ENCODE data around the gene SMIM35.
"Not testable (repeated sequence)": the region's sequence is repeated elsewhere in the genome, so short reads cannot be mapped to it uniquely, and the experiment has no call there.

Gene SMIM35

DNA sequence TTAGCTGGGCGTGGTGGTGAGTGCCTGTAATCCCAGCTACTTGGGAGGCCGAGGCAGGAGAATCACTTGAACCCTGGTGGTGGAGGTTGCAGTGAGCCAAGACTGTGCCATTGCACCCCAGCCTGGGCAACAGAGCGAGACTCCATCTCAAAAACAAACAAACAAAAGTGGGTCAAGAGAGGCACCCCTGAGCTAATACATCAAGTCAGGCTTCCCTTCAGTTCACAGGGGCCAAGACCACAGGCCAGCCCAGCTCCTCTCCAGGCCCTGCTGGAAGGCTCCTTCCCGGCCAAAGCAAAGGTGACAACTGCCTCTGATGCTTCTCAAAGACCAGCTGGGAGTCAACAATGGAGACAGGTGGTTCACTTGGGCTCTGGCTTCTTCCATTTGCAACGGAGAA, 24.6 kb downstream of the SMIM35 start:
- not testable (repeated sequence) for DNase-seq
- in situ Hi-C loops (cut with MboI; ENCODE audit: low pct_unique_long_range_greater_than_20kb, low sequenced_read_pairs): loop anchor here (25.0 kb wide), 1 partner anchor 225 kb away; no protein-coding TSS in a partner anchor

DNA sequence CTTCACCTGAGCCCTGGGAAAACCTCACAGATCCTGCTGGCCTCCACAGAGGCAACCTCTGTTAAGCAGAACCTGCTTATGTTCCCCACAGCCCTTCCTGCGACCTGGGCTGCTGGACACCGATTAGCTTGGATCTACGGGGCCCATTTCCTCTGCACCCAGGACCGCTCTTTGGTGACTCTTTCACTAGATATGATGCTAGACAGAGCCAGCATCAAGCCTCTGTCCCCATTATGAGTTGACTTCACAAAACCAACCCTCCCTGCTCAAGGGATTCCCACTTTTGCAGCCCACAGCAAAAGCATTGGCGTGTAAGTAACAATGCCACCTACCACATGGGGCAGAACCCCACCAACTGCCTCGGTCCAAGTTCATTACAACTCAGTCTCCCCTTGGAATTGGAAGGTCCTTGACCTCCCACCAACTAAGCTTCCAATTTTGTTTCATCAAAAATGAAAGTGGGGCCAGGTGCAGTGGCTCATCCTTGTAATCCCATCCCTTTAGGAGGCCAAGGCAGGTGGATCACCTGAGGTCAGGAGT, 25.1 kb downstream of the SMIM35 start:
- no peak for DNase-seq
- in situ Hi-C loops (cut with MboI; ENCODE audit: low pct_unique_long_range_greater_than_20kb, low sequenced_read_pairs): loop anchor here (25.0 kb wide), 1 partner anchor 224 kb away; no protein-coding TSS in a partner anchor

DNA sequence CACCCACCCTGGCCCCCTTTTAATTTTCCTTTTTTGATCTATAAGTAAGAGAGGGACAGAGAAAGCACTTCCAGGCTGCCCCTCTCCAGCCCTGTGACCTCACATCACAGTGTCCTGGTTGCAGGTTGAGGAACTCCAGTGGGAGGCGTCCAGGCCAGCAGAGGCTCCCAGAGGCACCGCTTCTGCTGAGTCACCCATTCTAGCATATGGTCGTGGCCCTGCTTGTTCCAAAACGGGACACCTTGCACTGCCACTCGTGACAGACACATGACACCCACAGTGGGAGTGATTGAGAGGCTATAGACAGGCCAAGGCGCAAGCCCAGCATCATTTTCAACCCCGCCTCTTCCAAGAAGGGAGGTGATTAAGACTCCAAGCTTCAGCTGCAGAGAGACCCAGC, 25.9 kb downstream of the SMIM35 start:
- DNase-seq: no peak
- in situ Hi-C loops (cut with MboI; ENCODE audit: low pct_unique_long_range_greater_than_20kb, low sequenced_read_pairs): loop anchor here (25.0 kb wide), 1 partner anchor 224 kb away; no protein-coding TSS in a partner anchor

DNA sequence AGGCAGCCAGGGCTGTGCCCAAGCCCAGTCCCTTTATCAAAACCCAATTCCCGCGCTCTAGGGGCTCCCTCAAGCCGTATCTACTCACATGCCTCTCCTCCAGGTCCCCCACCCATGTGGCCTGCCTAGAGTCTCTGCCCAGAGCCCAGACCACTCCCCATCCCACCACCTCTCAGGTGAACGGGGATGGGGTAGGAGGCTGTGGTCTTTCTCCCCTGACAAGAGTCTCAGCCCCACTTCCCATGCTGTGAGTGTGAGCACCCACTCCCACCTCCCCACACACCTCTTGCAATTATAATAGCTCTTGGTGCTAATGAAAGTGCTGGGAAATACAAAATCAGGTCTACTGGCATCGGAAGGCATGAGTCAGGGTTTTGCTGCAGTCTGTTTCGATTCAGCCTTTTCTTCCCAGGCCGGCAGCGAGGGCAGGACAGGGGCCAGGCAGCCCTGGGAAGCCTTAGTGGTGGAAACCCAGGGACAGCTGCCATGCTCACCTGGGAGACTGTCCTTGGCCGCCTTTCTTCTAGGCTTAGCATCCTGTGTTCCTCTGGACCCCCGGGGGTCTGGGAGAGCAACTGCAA, 26.6 kb downstream of the SMIM35 start:
- in situ Hi-C loops (cut with MboI; ENCODE audit: low pct_unique_long_range_greater_than_20kb, low sequenced_read_pairs): loop anchor here (25.0 kb wide), 1 partner anchor 223 kb away; no protein-coding TSS in a partner anchor
- no peak for DNase-seq

DNA sequence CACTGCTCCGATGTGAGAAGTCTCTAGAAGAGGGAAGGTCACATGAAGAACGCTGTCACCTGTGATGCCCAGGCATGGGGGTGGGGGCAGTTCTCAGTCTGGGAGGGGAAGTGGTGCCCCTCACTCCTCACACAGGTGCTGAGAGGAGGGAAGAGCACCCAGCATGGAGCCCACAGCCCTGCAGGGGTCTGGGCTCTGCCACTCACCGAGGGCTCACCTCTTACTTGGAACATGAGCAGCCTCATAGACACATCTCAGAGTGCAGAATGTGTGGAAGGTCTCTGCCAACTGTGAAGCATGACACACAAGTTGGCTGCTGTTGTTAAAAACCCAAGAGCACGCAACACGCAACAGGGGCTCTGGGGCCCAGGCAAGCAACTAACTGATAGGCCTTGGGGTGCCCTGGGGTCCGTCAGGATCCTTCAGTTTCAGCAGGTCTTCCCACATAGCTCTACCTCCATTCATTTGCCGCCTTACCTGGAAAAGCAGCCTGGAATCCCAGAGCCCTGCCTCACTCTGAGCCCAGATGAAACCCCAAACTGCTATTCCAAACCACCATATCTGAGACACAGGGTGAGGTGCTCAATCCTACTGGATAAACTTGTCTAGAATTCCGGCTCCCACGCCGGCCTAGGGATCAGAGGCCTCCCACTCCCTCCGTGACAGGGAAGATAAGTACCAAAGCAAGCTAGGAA, 27.4 kb downstream of the SMIM35 start:
- no peak for DNase-seq
- in situ Hi-C loops (cut with MboI; ENCODE audit: low pct_unique_long_range_greater_than_20kb, low sequenced_read_pairs): loop anchor here (25.0 kb wide), 1 partner anchor 222 kb away; no protein-coding TSS in a partner anchor

DNA sequence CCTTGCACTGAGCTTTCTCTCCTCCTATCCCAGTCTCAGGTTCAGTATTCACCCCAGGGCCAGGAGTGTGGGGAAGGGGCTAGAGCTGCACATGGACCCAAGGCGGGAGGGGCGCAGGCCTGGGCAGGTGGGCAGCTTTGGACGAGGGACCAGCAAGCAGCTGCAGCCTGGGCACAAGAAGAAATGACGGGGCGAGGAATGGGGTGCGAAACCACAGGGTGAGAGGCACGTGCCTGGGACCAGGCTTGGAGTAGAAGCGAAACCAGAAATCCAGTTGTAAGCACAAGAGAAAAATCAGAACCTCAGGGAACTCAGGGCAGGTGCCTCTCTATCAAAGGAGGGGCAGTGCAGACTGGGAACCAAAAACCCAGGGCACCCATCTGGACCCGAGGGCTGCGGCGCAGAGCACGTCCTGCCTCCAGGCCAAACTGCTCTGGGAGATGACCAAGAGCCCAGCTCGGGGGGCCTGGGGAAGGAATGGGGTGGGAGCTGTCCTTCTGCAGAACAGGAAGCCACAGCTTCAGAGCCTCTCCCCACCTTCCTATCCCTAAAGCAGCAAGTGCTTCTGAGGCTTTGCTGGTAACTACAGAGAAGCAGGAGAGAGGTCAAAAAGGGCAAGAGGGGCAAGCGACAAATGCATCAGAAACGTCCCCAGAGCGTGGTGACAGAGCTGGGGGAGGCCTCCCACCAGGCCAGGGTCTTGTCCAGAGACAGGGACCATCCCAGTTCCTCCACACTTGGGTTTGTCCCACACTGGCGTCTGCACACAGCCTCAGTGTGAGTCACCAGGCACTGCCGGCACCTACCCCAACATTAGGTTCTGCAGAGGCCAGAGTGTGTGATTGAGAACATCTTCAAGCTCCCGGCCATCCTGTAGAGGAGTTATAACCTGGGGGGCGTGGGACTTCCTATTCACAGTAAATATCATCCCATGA, 28.2 kb downstream of the SMIM35 start:
- DNase-seq: no peak
- in situ Hi-C loops (cut with MboI; ENCODE audit: low pct_unique_long_range_greater_than_20kb, low sequenced_read_pairs): loop anchor here (25.0 kb wide), 1 partner anchor 221 kb away; no protein-coding TSS in a partner anchor

DNA sequence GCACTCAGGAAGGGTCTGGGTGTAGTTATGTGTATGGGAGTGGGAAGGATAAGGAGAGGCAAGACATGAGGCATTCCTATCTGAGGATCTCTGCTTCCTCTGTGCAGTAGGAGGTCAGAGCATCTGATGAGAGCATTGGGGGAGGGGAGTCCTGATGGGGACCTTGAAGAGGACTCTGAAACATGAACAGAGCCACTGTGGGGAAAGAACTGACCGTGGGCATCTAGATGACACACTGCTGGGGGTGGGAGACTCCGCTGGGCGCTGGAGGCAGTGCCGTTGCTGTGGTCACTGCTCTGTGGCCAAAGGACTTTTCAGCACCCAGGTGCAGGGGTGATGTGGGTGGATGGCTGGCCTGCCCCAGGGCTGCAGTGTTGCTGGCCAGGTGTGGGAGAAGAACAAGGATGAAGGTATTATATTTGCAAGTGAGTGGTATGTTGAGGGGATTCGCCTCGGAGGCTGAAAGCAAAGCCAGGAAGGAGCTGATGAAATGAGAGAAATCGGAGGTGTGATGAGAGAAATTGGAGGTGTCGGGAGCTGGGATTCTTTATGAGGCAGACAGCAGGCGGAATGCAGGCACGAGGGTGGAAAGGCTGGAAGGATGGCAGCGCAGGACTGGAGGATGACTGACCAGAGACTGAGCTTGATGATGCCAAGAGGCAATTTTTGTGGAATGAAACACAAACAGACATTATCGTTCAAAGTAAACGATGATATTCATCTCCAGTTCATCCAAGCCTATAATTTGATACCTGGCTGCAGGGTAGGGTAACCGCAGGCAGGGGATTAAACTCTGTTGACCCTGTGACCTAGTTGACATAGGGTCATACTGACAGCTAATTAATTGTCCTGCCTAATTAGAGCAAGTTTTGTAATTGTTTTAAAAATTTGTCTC, 29.3 kb downstream of the SMIM35 start:
- in situ Hi-C loops (cut with MboI; ENCODE audit: low pct_unique_long_range_greater_than_20kb, low sequenced_read_pairs): loop anchor here (25.0 kb wide), 1 partner anchor 220 kb away; no protein-coding TSS in a partner anchor
- DNase-seq: no peak

DNA sequence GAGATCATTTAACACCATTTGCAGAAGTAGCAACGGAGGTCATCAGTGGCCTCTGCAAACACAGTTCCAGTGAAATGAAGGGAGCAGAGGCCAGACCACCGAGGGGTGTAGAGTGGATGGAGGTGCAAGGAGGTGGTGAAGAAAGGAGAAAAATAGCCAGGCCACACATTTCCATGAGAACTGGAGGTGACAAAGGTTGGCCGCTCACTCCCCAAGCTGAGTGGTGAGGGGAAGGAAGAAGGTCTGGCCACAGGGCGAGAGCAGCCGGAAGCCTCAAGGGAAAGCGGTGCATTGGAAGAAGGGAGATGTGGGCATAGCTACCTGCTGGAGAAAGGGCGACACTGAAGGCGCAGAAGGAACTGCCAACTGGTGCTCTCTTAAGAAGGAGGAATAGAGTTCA, 30.0 kb downstream of the SMIM35 start:
- in situ Hi-C loops (cut with MboI; ENCODE audit: low pct_unique_long_range_greater_than_20kb, low sequenced_read_pairs): loop anchor here (25.0 kb wide), 1 partner anchor 220 kb away; no protein-coding TSS in a partner anchor
- DNase-seq: no peak

DNA sequence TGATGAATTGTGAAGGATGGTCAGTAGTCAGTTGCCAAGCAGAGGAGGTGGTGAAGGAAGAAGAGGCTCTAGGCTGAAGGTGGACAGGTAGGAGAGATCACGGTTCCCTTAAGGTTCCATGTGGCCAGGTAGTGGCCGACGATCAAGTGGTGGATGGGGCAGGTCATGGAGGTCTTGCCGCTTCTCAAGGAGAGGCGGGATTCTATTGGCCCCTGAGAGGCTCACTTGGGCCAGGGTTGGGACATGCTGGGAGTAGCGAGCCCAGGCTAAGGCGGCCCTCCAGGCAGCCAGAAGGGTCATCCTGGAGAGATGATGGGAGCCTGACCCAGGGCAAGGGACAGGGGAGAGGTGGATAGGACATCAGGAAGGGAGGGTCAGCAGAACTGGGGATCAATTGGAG, 30.8 kb downstream of the SMIM35 start:
- DNase-seq: no peak
- in situ Hi-C loops (cut with MboI; ENCODE audit: low pct_unique_long_range_greater_than_20kb, low sequenced_read_pairs): loop anchor here (25.0 kb wide), 1 partner anchor 219 kb away; no protein-coding TSS in a partner anchor

DNA sequence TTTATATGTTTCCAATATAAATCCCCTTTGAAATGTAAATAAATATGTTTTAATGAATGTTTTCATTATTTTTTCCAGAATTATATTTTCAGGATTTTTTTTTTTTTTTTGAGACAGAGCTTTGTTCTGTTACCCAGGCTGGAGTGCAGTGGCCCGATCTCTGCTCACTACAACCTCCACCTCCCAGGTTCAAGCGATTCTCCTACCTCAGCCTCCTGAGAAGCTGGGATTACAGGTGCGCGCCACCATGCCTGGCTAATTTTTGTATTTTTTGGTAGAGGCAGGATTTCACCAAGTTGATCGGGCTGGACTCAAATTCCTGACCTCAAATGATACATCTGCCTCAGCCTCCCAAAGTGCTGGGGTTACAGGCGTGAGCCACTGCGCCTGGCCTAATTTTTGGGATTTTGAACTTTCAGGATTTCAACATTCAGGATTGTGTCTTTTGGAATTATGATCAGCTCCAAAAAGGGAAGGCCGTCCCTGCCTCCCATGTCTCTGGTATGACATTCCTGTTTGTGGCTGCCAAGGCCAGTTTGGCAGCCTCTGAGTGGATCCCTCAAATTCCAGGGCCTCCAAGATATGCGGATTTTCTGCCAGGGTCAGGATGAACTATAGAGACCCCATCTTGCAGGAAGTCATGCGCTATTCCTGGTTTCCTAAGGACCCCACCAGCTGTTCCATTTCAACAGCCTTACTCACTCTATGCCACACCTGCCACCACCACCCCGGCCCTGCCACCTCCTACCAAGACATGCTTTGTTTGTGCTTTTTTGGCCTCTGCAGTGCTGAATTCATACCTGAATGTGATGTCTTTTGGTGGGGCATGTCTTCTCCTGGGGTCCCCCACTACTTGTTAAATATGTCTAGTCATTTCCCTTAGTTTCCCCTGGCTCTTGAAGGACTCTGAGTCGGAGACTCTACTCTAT, 31.8 kb downstream of the SMIM35 start:
- no peak for DNase-seq
- in situ Hi-C loops (cut with MboI; ENCODE audit: low pct_unique_long_range_greater_than_20kb, low sequenced_read_pairs): loop anchor here (25.0 kb wide), 1 partner anchor 218 kb away; no protein-coding TSS in a partner anchor

DNA sequence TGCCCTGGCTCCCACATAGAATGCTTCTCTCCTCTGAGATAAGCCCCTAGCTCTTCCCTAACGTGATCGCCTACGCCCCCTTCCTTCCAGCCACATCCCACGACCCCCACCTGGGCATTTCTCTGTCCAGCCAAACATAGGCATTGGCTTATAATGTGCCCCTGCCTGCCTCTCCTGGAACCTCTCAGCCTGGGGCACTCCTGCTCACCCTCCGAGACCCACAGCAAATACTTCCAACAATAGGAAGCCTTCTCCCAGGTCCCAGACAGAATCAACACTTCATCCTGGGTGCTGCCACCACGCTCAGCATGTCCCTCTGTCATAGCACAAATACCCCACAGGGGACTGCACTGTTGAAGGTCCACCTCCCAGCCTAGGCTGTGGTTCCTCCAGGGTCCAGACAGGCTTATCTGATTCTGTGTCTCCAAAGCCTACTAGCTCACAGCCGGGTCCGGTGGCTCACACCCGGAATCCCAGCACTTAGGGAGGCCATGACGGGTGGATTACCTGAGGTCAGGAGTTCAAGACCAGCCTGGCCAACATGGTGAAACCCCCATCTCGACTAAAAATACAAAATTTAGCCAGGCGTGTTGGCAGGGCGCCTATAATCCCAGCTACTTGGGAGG, 34.1 kb downstream of the SMIM35 start:
- no peak for DNase-seq
- in situ Hi-C loops (cut with MboI; ENCODE audit: low pct_unique_long_range_greater_than_20kb, low sequenced_read_pairs): loop anchor here (25.0 kb wide), 1 partner anchor 215 kb away; no protein-coding TSS in a partner anchor

DNA sequence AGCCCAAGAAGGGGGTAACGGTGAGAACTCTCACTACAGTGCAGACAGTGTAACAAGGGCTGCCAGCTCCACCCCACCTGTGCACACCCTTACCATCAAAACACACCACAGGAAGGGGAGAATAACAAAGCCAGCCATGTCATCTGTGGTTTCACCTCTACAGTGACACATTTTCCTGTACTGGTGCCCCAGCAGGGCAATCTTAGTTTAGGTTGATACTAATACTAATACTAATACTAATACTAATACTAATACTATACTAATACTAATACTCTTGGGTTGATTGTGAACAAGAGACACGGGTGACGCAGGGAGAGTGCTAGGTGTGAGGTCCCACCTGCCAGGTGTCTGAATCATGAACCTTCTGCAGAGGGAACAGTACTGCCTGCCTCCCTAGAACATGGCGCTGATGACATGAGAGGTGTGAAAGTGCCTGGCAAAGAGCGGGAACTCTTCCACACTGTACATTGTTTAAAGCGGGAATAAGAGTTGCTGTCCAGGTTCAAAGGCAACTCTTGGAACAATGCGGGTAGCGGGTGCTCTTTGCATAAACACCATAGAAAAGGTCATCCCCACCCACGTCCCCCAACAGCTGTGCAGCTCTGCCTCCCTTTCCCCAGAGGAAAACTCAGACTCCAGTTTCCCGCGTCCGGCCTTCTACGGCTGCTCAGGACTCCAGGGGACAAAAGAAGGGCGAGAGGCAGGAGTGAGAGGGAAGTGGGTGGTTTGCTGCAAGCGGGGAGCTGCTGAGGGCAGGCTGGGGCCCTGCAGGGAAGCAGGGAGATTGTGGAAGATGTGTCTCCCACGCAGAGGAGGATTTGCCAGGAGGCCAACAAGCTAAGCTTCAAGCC, 34.9 kb downstream of the SMIM35 start:
- in situ Hi-C loops (cut with MboI; ENCODE audit: low pct_unique_long_range_greater_than_20kb, low sequenced_read_pairs): loop anchor here (25.0 kb wide), 1 partner anchor 215 kb away; no protein-coding TSS in a partner anchor
- DNase-seq: no peak

DNA sequence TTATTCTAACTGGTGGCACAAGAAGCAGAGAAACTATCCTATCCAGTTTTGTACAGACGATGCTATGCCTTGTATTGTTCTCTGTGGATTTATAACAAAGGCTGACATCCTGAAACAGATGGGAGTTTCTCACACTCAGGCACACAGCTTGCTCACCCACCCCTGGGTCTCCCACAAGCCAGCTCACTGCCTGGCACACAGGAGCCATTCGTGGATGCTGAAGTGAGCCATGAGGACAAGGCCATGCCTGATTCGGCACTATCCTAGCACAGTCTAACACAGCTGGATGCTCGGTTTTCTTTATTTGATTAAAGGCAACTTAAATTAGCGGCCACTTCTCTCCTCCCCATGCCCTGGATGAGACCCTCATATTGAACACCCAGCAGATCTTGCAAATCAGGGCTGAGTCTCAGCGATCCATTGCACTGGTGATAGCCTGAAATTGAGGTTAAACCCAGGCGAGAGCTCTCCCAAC, 35.6 kb downstream of the SMIM35 start:
- in situ Hi-C loops (cut with MboI; ENCODE audit: low pct_unique_long_range_greater_than_20kb, low sequenced_read_pairs): loop anchor here (25.0 kb wide), 1 partner anchor 214 kb away; no protein-coding TSS in a partner anchor
- DNase-seq: no peak

DNA sequence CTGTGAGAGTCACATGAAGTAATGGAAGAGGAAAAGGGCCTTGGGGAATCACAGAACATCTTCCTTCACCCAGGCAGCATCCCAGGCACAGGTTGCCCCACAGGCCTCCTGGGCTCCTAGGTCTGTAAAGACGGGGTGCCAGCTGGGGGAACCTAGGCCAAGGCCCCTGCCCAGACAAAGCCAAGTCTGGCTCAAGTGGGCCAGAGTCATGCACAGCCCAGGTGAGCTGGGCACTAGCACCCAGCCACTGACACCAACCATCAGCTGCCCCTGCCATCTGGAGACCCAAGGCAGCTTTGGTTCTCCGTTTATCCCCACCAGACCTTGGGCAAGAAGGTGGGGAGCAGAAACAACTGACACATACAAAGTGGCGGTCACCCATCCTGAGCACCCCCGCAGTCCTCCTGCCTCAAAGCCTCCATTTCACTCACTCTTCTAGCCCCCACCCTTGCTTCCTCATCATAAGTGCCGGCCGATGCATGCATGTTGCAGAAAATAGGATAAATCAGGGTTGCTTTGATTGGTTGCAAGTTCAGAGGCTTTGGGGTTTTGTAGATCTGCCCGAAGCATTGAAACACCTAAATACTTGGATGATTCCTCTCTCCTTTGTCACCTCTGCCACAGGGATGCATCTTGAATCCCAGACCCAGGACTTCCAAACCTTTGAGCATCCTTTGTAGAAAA, 36.4 kb downstream of the SMIM35 start:
- in situ Hi-C loops (cut with MboI; ENCODE audit: low pct_unique_long_range_greater_than_20kb, low sequenced_read_pairs): loop anchor here (25.0 kb wide), 1 partner anchor 213 kb away; no protein-coding TSS in a partner anchor

DNA sequence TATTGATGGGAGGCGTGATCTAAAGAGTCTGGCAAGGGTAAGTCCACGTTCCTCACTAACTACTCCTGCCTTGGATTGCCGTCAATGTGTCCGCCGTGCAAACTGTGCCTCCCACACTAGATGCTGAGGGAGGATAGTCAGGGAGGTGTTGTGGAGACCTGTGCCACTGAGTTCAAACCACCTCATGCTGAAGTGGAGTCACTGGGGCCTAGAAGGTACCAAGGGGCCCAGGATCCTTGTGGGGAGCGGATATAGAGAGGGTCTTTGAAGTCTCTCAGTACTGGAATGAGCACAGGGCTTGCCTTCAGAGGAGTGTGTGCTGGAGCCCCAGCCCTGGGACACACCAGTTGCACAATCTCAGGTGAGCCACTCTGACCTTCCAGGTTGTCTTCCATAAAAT, 37.0 kb downstream of the SMIM35 start:
- no peak for DNase-seq
- in situ Hi-C loops (cut with MboI; ENCODE audit: low pct_unique_long_range_greater_than_20kb, low sequenced_read_pairs): loop anchor here (25.0 kb wide), 1 partner anchor 212 kb away; no protein-coding TSS in a partner anchor

More for the DNA sequence above, 36.4 kb downstream of the SMIM35 start:
- DNase-seq: no peak

All from KBM-7 (cell line).